Transverse colon (tissue), 4 donors: Measurements from ENCODE around the gene JSRP1. TPM values are rescaled to one million over a fixed set of nuclear protein-coding genes. Genes with fewer than 3 reads are reported as not detected.

Source experiments
- DNase-seq: peaks from one replicate; pipeline ENCODE4 v3.0.0-alpha.2; 2019
- H3K27ac ChIP-seq, 4 donors: fragments of 200-600 bp; sonication (generic); 2 replicates each; pipeline ENCODE4 v1.5.1; 2016 to 2018; ENCODE audit warnings: inconsistent platforms in 4 of 4
- H3K27me3 ChIP-seq: fragments of 200-600 bp; sonication (generic); 2 replicates; pipeline ENCODE4 v1.5.1; 2017; ENCODE audit warnings: inconsistent platforms
- H3K36me3 ChIP-seq, 4 donors: fragments of 200-600 bp; sonication (generic); 2 replicates each; pipeline ENCODE4 v1.5.1; 2017 to 2019; ENCODE audit warnings: inconsistent platforms in 4 of 4
- H3K4me1 ChIP-seq, 4 donors: fragments of 200-600 bp; sonication (generic); 2 replicates each; pipeline ENCODE4 v1.5.1; 2017 to 2020; ENCODE audit warnings: inconsistent platforms in 4 of 4
- H3K4me3 ChIP-seq, 4 donors: fragments of 200-600 bp; sonication (generic); 1 replicate in 1 of 4; 2 replicates in 3 of 4; pipeline versions ENCODE4 v1.5.1 to v1.6.1; 2017 to 2019; ENCODE audit warnings: inconsistent platforms in 4 of 4
- H3K9me3 ChIP-seq, 2 donors: fragments of 200-600 bp; sonication (generic); 2 replicates each; pipeline ENCODE4 v1.5.1; 2017 to 2019; ENCODE audit warnings: inconsistent platforms in 2 of 2
- CTCF ChIP-seq, 5 experiments: fragments of 200-600 bp in 3 of 5; fragments of 450-650 bp in 2 of 5; sonication (generic) in 3 of 5; IDR thresholded peaks; 1 replicate in 2 of 5; 2 replicates in 3 of 5; pipeline ENCODE4 v1.5.1; 2016 to 2017; ENCODE audit warnings: antibody characterized with exemption in 5 of 5, inconsistent platforms in 3 of 5, mild to moderate bottlenecking in 2 of 5, moderate library complexity in 1 of 5
- EP300 ChIP-seq: sonication (generic); formaldehyde crosslinking; IDR thresholded peaks from one replicate; pipeline ENCODE4 v1.6.1; 2017; ENCODE audit warnings: antibody characterized with exemption, low read depth
- POLR2A ChIP-seq: fragments of 450-650 bp; IDR thresholded peaks from one replicate; pipeline ENCODE4 v1.6.1; 2016; ENCODE audit warnings: antibody characterized with exemption, mild to moderate bottlenecking, moderate library complexity
- POLR2AphosphoS5 ChIP-seq, 3 donors: sonication (generic); formaldehyde crosslinking; IDR thresholded peaks; one replicate each; pipeline ENCODE4 v1.6.1; 2016; ENCODE audit warnings: antibody characterized with exemption in 3 of 3
- WGBS, 2 donors: methylation state at CpG; one replicate each; pipeline ENCODE4 v1.1.5; 2018; ENCODE audit warnings: low coverage in 1 of 2; 5-methylcytosine and 5-hydroxymethylcytosine counted together
- in situ Hi-C, 4 donors: fragments of 200-750 bp; cut with MboI; loops; one replicate each; pipeline versions ENCODE4 v1.15.0 to v1.15.1; 2017; ENCODE audit warnings: low sequenced_read_pairs in 3 of 4, low pct_ligation_motif_present in 1 of 4, low pct_unique_long_range_greater_than_20kb in 1 of 4
- intact Hi-C: fragments of 100-400 bp; cut with DNase I; formaldehyde crosslinking; loops from one replicate; pipeline ENCODE4 v1.15.1; 2023; ENCODE audit warnings: low total_unique reads
- total RNA-seq, 4 donors: library from RNA; depleted of rRNA; stranded (reverse); fragments of >200 nt; gene quantifications; one replicate each; pipeline ENCODE4 v1.1.0, GENCODE V29; 2016

Gene JSRP1
- total RNA-seq, 4 donors from 2014 or later: 5.6 TPM; not detected in 3

- H3K9me3 ChIP-seq: no peaks in the 10 kb centered on the region
- H3K27ac ChIP-seq: no peak overlapping the region
- TF ChIP-seq EP300: no peak
- no peak for TF ChIP-seq POLR2AphosphoS5 (IDR thresholded peaks at IDR 0.05)
- TF ChIP-seq CTCF (IDR thresholded peaks at IDR 0.05): no peak
- TF ChIP-seq POLR2A: no peak
- 93% methylated on average over 21 of the region's 21 CpGs; no CpG with 5 or more reads in 1 of the 2 donors for WGBS, 2 donors
- no peak overlapping the region for H3K4me3 ChIP-seq
- no peaks in the 10 kb centered on the region for H3K27me3 ChIP-seq
- in situ Hi-C loops: no loop called here
- no peaks in the 10 kb centered on the region for H3K4me1 ChIP-seq
- DNase-seq: no peak
- intact Hi-C loops: loop anchor here (5.0 kb wide), 1 partner anchor 62 kb away; no protein-coding TSS in a partner anchor
- H3K36me3 ChIP-seq: peaks cover 0 to 24% (median 10%) of the 10 kb centered on the region in 4 donors
Observed at GRCh38 chr19:2219726-2220125, 36.5 kb downstream of the JSRP1 start.

GRCh38 chr19:2217591-2217990 is 38.6 kb downstream of the JSRP1 start:
- TF ChIP-seq CTCF (IDR thresholded peaks at IDR 0.05): no peak
- no peak for TF ChIP-seq POLR2A
- TF ChIP-seq EP300: no peak
- no peak for TF ChIP-seq POLR2AphosphoS5 (IDR thresholded peaks at IDR 0.05)
- WGBS, 2 donors: 96% methylated on average over 22 of the region's 22 CpGs; no CpG with 5 or more reads in 1 of the 2 donors
- intact Hi-C loops: no loop called here
- no peaks in the 10 kb centered on the region for H3K9me3 ChIP-seq
- H3K36me3 ChIP-seq: peaks cover 0 to 25% (median 12%) of the 10 kb centered on the region in 4 donors
- no peak overlapping the region for H3K4me3 ChIP-seq
- H3K27ac ChIP-seq: no peak overlapping the region
- H3K27me3 ChIP-seq: no peaks in the 10 kb centered on the region
- in situ Hi-C loops: no loop called here
- DNase-seq: no peak
- peaks cover 5 to 17% (median 9%) of the 10 kb centered on the region in 4 donors for H3K4me1 ChIP-seq

GRCh38 chr19:2216361-2217225 is 39.6 kb downstream of the JSRP1 start:
- no peak overlapping the region for H3K27ac ChIP-seq
- intact Hi-C loops: no loop called here
- WGBS, 2 donors: 94% methylated on average over 43 of the region's 43 CpGs; no CpG with 5 or more reads in 1 of the 2 donors
- in situ Hi-C loops: no loop called here
- no peak overlapping the region for H3K4me3 ChIP-seq
- TF ChIP-seq EP300: no peak
- TF ChIP-seq POLR2A: no peak
- TF ChIP-seq POLR2AphosphoS5 (IDR thresholded peaks at IDR 0.05): no peak
- TF ChIP-seq CTCF (IDR thresholded peaks at IDR 0.05): no peak
- H3K9me3 ChIP-seq: no peaks in the 10 kb centered on the region
- H3K36me3 ChIP-seq: peaks cover 0 to 31% (median 15%) of the 10 kb centered on the region in 4 donors
- peaks cover 6 to 27% (median 11%) of the 10 kb centered on the region in 4 donors for H3K4me1 ChIP-seq
- no peak for DNase-seq
- no peaks in the 10 kb centered on the region for H3K27me3 ChIP-seq

- Histone ChIP-seq H3K4me3 (no peak overlapping the region), H3K4me1 (peaks cover 6 to 27% (median 11%) of the 10 kb centered on the region in 4 donors), H3K27ac (no peak overlapping the region), H3K36me3 (peaks cover 0 to 43% (median 20%) of the 10 kb centered on the region in 4 donors), H3K27me3 (no peaks in the 10 kb centered on the region), H3K9me3 (no peaks in the 10 kb centered on the region)
- intact Hi-C loops (no loop called here), in situ Hi-C loops (no loop called here)
- DNase-seq: no peak
- 59 to 77% methylated on average over 7 to 28 of the region's 31 CpGs for WGBS, 2 donors
- TF ChIP-seq POLR2A (no peak), POLR2AphosphoS5 (IDR thresholded peaks at IDR 0.05) (no peak), EP300 (no peak), CTCF (IDR thresholded peaks at IDR 0.05) (no peak)
Observed at GRCh38 chr19:2215281-2215751, 40.9 kb downstream of the JSRP1 start.
